Smooth muscle cell (in vitro differentiated cells): Measurements from ENCODE around the gene CNN2. TPM values are rescaled to one million over a fixed set of nuclear protein-coding genes. Genes with fewer than 3 reads are reported as not detected.

Experiments used
- DNase-seq: peaks from one replicate; lab custom pipeline; 2025; ENCODE audit not compliant: unreplicated experiment; lab: John Stamatoyannopoulos, UW
- H2AFZ ChIP-seq: fragments of 200-600 bp; sonication (generic); 2 replicates; pipeline ENCODE4 v1.6.0; 2016; ENCODE audit warnings: antibody characterized with exemption, low read depth, mild to moderate bottlenecking
- H3F3A ChIP-seq: fragments of 200-600 bp; sonication (generic); 2 replicates; pipeline ENCODE4 v1.6.0; 2017; ENCODE audit warnings: antibody characterized with exemption, low read depth
- H3K27ac ChIP-seq: fragments of 200-600 bp; sonication (generic); 2 replicates; pipeline ENCODE4 v1.5.1; 2016; ENCODE audit warnings: low read depth, mild to moderate bottlenecking
- H3K27me3 ChIP-seq: fragments of 200-600 bp; sonication (generic); 2 replicates; pipeline ENCODE4 v1.6.1; 2016; ENCODE audit warnings: low read depth, mild to moderate bottlenecking
- H3K36me3 ChIP-seq: fragments of 200-600 bp; sonication (generic); 2 replicates; pipeline ENCODE4 v1.5.1; 2016; ENCODE audit warnings: low read depth
- H3K4me1 ChIP-seq: fragments of 200-600 bp; sonication (generic); 2 replicates; pipeline ENCODE4 v1.5.1; 2016; ENCODE audit warnings: low read depth
- H3K4me2 ChIP-seq: fragments of 200-600 bp; sonication (generic); 2 replicates; pipeline ENCODE4 v1.6.0; 2016; ENCODE audit warnings: mild to moderate bottlenecking
- H3K4me3 ChIP-seq: fragments of 200-600 bp; sonication (generic); 2 replicates; pipeline ENCODE4 v1.5.1; 2016; ENCODE audit warnings: mild to moderate bottlenecking
- H3K79me2 ChIP-seq: fragments of 200-600 bp; sonication (generic); 2 replicates; pipeline ENCODE4 v1.6.0; 2016; ENCODE audit warnings: low read depth, mild to moderate bottlenecking
- H3K9ac ChIP-seq: fragments of 200-600 bp; sonication (generic); 2 replicates; pipeline ENCODE4 v1.6.0; 2016; ENCODE audit warnings: low read depth
- H3K9me3 ChIP-seq: fragments of 200-600 bp; sonication (generic); replicated peaks from 2 replicates; pipeline ENCODE4 v1.5.1; 2016; ENCODE audit warnings: low read depth
- H4K20me1 ChIP-seq: fragments of 200-600 bp; sonication (generic); 2 replicates; pipeline ENCODE4 v1.6.0; 2016; ENCODE audit warnings: low read depth
- CTCF ChIP-seq: fragments of 200-600 bp; sonication (generic); IDR thresholded peaks from 2 replicates; pipeline ENCODE4 v1.5.1; 2017; ENCODE audit warnings: borderline replicate concordance, mild to moderate bottlenecking, antibody characterized with exemption; ENCODE audit not compliant: insufficient read depth, poor library complexity, severe bottlenecking
- WGBS: methylation state at CpG from one replicate; pipeline ENCODE4 v1.1.7; 2016; ENCODE audit warnings: low lambda C conversion rate; 5-methylcytosine and 5-hydroxymethylcytosine counted together
- polyA plus RNA-seq: library from polyadenylated mRNA; unstranded; fragments of >200 nt; fragmentation: Nextera tagmentation; extraction: Ambion mirVana; gene quantifications from 2 replicates; pipeline ENCODE4 v1.2.1, GENCODE V29; 2016
- total RNA-seq: library from RNA; depleted of rRNA; stranded (reverse); fragments of >200 nt; gene quantifications from 2 replicates; pipeline ENCODE4 v1.2.3, GENCODE V29; 2014

The CNN2 gene
- total and polyA plus RNA-seq, 2 experiments from 2014 or later: 150 to 392 TPM

- no peak for TF ChIP-seq CTCF
- H4K20me1 ChIP-seq: no peaks in the 10 kb centered on the region
- 27% methylated on average over 62 of the region's 64 CpGs for whole genome bisulfite sequencing
- no peak overlapping the region for H3K27ac ChIP-seq
- no peak overlapping the region for H2AFZ ChIP-seq
- peak; percentile 13 for DNase-seq
- H3K4me2 ChIP-seq: peak overlapping the region; percentile 81
- no peaks in the 10 kb centered on the region for H3F3A ChIP-seq
- H3K27me3 ChIP-seq: peaks cover 49% of the 10 kb centered on the region
- no peaks in the 10 kb centered on the region for H3K9me3 ChIP-seq
- H3K36me3 ChIP-seq: no peaks in the 10 kb centered on the region
- H3K79me2 ChIP-seq: no peaks in the 10 kb centered on the region
- peaks cover 7% of the 10 kb centered on the region for H3K4me1 ChIP-seq
- H3K9ac ChIP-seq: no peak overlapping the region
- H3K4me3 ChIP-seq: peak overlapping the region; percentile 34
Observed at GRCh38 chr19:996051-996838, 30.2 kb upstream of the CNN2 start.

- Histone ChIP-seq H3K4me1 (peaks cover 7% of the 10 kb centered on the region), H3F3A (no peaks in the 10 kb centered on the region), H3K4me2 (no peak overlapping the region), H4K20me1 (no peaks in the 10 kb centered on the region), H3K4me3 (no peak overlapping the region), H3K79me2 (no peaks in the 10 kb centered on the region), H3K27me3 (peaks cover 56% of the 10 kb centered on the region), H2AFZ (no peak overlapping the region), H3K36me3 (no peaks in the 10 kb centered on the region), H3K27ac (no peak overlapping the region), H3K9me3 (no peaks in the 10 kb centered on the region), H3K9ac (no peak overlapping the region)
- no peak for TF ChIP-seq CTCF
- DNase-seq: no peak
- WGBS: 62% methylated on average over 6 of the region's 6 CpGs
Observed at GRCh38 chr19:998064-998463, 28.3 kb upstream of the CNN2 start.

- Histone ChIP-seq H3K36me3 (no peaks in the 10 kb centered on the region), H3F3A (no peaks in the 10 kb centered on the region), H3K4me3 (no peak overlapping the region), H3K9me3 (no peaks in the 10 kb centered on the region), H3K79me2 (no peaks in the 10 kb centered on the region), H3K9ac (no peak overlapping the region), H2AFZ (no peak overlapping the region), H3K4me2 (no peak overlapping the region), H3K27me3 (peaks cover 56% of the 10 kb centered on the region), H3K27ac (no peak overlapping the region), H4K20me1 (no peaks in the 10 kb centered on the region), H3K4me1 (peaks cover 7% of the 10 kb centered on the region)
- DNase-seq: no peak
- WGBS: 84% methylated on average over 3 of the region's 3 CpGs
- no peak for TF ChIP-seq CTCF
Observed at GRCh38 chr19:999379-999719, 27.1 kb upstream of the CNN2 start.

DNA sequence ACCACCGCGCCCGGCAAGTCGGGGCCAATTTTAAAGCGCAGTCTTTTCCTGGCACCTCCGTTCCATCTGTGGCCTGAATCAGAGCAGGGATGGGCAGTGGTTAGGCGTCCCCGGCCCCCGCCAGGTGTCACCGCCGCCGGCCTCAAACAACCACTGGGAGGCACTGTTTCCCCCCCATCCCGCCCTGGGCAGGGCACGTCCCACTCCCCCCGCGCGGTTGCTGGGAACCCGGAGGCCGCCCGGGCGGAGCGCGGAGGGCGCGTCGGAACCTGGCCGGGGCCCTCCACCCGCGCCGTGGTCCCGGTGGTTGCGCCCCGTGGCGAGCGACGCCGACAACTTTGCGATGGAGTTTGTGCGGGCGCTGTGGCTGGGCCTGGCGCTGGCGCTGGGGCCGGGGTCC lies 26.3 kb upstream of the CNN2 start, which contains the start of gene GRIN3B:
Gene GRIN3B (plus strand): TSS at position 325 of the 400 bp plus-strand sequence. CDS start 19 bp downstream, at position 344.
- Histone ChIP-seq H3F3A (no peaks in the 10 kb centered on the region), H3K9ac (no peak within 1 kb of the TSS), H3K9me3 (no peaks in the 10 kb centered on the region), H3K79me2 (no peaks in the 10 kb centered on the region), H2AFZ (no peak within 1 kb of the TSS), H3K4me2 (peak within 1 kb of the TSS; percentile 86), H3K36me3 (no peaks in the 10 kb centered on the region), H4K20me1 (no peaks in the 10 kb centered on the region), H3K27me3 (peaks cover 56% of the 10 kb centered on the region), H3K27ac (no peak within 1 kb of the TSS), H3K4me1 (peaks cover 7% of the 10 kb centered on the region), H3K4me3 (peak within 1 kb of the TSS; percentile 46)
- peak; percentile 15 for DNase-seq
- 9% methylated on average over 21 of the region's 43 CpGs for WGBS
- peak; percentile 45 for TF ChIP-seq CTCF
